Activated T-cell treated with anti-CD3 and anti-CD28 coated beads for 4 hours (primary cell): ENCODE results near the gene TMEM236.
"Not testable (repeated sequence)": the region's sequence is repeated elsewhere in the genome, so short reads cannot be mapped to it uniquely, and the experiment has no call there.

ENCODE experiments used
- DNase-seq: peaks from one replicate; pipeline ENCODE4 v3.0.0-alpha.2; 2020

The TMEM236 gene, protein sequence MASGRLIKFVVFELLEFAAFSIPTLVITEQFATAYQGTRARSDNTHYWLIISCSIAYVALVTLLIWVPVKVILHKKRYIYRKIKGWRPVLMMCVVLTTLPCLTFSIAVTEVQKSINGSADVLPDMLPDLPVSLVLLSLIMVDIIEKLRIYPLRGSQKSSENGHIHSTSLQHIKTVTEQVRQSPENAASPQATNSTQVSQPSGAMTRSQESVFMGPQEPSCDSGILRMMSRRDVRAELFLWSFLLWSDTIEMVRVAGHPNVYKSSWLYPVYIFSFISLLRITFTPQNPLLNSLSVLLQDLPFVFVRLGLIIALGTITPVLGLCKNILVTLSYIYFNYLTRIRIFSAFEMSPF

DNA sequence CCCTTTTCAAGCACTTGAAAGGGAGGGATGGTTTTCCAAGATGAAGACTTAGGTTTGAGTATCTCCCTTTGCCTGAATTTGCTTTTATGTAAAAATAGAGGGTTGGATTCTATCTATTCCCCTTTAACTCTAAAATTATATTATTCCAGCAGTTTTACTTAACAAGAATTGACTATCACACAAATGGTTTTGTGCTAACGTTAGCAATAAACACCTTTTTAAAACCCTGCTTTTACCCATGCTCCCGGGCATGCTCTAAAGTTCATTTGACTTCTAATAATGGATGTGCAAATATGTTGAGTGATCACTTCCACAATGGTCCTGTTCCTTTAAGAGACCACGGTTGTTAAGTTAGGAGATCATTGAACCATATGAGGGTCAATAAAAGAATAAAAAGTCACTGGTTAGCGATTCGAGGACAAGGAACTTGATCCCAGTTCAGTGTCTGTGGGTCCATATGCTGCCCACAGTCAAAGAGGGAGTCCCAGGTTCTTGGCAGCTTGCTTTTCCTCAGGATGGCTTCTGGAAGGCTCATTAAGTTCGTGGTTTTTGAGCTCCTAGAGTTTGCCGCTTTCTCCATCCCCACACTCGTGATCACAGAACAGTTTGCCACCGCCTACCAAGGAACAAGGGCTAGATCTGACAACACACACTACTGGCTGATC lies at the start of gene TMEM236:
Gene TMEM236, plus strand, starts transcription at position 421 of the 665 bp plus-strand sequence. Its CDS starts 95 bp downstream, at position 516.
- DNase-seq, result no peak

DNA sequence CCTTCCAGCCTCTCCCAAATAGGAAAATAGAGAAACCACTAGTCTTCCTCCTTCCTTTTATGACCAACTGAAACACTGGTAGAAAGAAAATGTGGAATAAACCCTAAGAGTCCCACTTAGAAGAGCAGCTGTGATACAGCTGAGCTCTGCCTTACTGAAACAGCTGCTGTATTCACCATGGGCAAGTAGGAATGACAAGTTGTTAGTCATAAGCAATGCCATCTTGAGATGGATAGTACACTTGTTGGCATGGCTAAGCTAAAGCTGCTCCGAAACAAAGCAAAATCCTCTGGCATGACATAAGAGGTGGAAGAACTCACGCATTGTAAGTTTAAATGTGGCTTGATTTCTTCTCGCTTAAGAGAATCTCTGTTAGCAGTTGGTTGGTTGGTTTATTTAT lies 48.3 kb upstream of the TMEM236 start:
- DNase-seq, result no peak

DNA sequence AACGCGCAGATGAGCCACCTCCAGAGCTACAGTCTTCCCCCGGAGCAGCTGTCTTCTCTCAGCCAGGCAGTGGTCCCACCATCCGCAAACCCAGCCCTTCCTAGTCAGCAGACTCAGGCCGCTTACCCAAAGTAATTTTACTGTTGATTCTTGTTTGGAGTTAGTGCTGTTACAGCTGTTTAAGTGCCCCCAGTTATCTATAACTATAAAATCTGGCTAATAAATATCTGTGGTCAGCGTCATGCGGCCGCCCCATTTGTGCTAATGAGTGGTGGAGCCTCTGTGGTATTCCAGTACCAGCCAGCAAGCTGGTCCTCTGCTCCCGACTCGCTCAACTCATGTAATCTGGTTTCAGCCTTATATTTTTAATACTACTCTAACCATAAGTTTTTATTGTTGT lies 43.2 kb upstream of the TMEM236 start:
- DNase-seq, result no peak

DNA sequence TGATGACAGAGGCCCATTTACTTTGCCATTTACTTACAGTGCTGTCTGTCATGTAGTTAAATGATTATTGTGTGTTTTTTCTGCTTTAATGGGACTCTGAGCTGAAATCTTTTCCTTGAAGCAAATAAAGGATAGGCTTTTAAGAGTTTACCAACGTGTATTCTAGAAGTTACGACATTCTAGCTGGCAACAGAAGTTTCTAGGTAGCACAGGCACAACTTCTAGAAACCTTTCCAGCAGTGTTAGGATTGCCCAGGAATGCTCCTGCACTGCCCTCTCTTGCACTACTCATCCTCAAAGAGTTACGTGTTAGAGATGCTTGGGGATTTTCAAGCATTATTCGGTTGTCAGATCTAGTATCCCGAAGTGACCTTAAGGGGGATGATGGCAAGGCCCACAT lies 42.5 kb upstream of the TMEM236 start:
- no peak for DNase-seq

DNA sequence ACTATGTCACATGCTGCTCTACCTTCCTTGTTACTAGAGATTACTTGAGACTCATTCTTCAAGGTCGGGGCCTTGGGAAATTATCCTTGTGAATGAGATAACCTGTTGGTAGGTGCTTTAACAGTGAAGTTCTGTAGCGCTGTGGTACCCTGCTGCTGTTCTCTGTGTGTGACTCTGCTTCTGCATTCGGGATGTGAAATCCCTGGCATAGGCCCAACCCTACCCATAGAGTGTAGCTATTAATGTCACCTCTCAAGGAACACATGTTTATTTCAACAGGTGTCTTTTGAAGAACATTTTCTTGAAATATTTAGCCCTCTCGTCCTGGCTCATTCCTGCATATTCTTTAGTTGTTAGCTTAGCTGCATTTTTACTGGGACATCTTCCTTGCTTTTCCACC lies 41.8 kb upstream of the TMEM236 start:
- no peak for DNase-seq

DNA sequence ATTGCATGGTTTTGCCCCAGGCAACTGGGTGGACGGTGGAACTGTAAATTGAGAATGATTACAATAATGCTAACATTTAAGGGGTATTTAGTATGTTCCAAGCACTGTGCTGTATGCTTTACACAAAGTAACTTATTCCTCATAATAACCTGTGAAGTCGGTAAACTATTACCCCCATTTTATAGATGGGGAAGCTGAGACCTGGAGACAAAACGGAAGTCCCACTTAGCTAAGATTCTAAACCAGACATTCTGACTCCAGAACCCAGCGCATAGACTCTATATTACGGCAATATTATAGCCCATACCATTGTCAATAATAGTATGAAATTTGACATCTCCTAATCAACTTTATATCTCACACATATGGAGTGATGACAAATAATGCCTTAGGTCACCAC lies 39.9 kb upstream of the TMEM236 start:
- no peak for DNase-seq

DNA sequence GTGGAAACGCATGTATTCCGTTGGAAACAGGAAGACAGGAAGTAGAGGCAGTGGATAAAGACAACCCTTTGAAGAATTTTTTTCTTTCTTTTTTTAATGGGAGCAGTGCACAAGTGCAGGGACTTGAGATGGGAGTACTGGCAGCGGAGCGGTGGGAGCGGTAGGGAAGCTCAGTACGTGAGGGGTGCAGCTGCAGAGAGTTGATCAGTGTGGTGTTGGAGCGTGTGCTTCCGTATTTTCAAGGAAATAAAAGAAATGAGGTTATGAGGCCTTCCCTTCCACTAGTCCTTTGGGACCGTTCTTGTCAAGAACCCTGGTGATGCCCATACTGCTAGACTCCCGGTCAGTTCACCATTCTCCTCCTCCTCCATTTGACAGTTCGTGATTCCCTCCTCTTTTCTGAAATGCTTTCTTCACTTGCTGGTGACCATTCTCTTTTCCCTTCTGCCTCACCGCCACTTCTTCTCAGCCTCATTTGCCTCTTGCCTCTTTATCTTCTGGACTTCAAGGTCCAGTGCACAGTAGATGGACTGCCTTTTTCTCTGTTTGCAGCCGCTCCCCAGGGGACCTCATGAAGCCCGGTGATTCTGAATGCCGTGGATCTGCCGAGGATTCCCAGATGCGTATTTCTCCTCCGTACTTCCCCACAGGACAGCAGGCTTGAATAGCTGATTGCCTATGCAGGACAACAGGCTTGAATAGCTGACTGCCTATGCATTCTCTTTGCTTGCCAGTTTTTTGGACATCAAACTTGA lies 39.1 kb upstream of the TMEM236 start:
- DNase-seq, result no peak

DNA sequence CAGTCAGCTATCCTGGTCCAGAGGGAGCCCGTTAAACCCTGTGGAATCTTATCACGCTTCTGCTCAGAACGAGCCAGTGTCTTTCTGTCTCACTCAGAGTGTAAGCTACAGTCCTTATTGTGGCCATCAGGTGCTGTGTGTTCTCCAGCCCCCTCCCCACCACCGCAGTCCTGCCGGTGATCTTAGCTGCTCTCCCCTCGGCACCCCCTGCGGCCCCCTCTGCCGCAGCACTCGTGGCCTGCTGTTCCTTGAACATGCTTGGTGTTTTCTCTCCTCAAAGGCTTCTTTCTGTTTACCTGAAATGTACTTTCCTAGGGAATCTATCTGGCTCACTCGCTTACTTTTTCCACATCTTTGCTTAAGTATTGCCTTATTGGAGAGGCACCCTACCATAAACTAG lies 38.2 kb upstream of the TMEM236 start:
- DNase-seq, result no peak

DNA sequence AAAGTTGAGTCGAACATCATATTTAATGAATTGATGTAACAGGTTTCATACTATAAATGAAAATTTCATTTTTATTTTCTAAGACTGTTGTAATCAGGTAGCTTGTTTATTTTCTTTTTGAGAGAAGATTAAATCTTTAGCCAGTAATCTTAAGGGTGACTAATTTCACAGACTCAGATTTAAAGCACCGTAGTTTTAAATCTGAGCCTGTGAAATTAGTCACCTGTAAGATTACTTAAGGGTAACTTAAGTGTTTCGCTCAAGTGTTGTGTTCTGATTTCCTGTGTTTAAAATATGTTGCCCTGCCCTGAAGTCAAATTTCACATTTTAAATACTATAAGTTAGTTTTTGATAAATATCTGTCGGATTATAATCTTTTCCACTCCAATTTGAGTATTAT lies 35.8 kb upstream of the TMEM236 start:
- DNase-seq, result no peak

DNA sequence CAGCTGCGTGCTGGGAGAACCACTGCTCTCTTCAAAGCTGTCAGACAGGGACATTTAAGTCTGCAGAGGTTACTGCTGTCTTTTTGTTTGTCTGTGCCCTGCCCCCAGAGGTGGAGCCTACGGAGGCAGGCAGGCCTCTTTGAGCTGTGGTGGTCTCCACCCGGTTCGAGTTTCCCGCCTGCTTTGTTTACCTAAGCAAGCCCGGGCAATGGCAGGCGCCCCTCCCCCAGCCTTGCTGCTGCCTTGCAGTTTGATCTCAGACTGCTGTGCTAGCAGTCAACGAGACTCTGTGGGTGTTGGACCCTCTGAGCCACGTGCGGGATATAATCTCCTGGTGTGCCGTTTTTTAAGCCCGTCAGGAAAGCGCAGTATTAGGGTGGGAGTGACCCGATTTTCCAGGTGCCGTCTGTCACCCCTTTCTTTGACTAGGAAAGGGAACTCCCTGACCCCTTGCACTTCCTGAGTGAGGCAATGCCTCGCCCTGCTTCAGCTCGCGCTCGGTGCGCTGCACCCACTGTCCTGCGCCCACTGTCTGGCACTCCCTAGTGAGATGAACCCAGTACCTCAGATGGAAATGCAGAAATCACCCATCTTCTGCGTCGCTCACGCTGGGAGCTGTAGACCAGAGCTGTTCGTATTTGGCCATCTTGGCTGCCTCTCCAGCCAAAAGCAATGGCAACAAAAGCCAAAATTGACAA lies 29.5 kb upstream of the TMEM236 start:
- DNase-seq, result not testable (repeated sequence)

DNA sequence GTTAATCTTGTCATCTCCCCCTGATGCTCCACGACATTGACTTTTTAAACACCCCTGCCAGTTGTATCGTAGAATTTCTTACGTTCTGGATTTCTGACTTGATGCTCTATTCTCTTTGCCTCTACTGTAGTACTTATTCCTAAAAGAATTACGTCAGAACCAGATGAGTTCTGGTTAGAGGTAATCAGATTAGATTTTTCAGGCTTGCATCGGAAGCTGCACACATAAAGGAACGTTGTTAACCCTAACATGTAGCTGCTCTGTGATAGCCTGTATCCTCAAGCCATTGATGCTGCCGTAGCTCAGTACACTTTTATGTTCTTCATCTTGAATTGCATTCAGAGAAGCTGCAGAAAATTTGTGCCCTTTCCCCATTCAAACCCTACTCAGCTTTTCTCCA lies 26.3 kb upstream of the TMEM236 start:
- DNase-seq, result no peak

DNA sequence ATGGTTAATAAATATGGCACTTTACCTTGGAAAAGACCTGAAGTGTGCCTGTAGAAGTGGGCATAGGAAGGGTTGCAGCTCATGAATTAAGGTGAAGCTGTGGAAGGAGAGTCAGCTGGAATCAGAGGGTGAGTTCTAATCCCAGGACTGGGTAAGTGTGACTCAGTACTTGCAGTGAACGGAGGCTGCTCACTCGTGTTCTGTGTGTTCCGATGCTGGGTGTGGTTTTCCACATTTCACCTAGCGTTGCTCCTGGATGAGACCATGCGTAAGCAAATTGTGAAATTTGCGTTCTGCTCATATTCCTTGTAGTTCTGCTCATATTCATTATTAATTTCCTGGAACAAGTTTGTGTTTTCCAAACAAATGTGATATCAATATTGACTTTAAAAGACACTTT lies 22.4 kb upstream of the TMEM236 start:
- DNase-seq, result no peak

DNA sequence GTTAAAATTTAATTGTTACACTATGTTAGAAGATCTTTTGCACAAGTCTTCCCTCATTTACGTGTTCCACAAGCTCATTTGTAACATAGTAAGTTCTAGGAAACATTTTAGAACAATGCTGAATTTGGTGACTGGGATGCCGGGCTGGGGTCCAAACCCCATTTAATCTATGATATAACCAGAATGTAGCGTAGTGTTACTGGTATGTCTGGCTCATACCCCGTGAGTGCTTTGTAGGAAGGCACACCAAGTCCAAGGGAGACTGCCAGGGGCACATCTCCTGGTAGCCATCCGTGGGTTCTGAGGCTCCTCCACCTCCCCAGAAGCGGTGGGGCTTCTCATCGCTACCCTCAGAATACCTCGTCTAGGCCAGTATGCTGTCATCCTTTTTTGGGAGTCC lies 21.3 kb upstream of the TMEM236 start:
- no peak for DNase-seq

DNA sequence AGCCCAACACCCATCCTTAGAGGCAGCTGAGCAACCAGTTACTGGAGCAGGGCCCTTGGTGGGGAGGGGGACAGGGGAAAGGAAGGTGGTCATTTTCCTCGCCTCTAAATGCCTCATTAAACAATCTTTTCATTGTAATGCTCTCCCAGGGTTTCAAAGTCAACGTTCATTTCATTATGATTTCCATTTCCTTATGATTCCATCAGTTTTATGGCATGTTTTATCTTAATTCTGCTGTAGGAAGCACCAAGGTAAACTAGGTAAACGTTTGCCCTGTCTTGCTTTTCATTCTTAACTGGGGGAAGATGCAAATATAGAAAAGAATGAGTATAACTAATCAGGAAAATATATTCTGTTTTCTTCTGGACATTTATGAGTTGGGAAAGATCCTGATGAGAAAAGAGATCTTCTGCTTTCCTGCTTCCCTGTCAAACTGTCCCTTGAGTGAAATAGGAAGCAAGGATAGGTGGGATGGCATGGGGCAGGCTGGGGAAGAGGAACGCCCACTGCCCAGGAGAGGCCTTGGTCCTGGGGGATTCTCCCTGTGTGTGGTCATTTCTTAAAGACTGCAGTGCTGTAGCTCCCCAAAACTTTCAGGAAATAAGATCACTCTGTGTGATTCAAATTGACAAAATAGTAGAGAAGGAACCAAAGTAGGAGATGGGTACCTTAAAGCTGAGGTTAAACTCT lies 20.5 kb upstream of the TMEM236 start:
- no peak for DNase-seq

DNA sequence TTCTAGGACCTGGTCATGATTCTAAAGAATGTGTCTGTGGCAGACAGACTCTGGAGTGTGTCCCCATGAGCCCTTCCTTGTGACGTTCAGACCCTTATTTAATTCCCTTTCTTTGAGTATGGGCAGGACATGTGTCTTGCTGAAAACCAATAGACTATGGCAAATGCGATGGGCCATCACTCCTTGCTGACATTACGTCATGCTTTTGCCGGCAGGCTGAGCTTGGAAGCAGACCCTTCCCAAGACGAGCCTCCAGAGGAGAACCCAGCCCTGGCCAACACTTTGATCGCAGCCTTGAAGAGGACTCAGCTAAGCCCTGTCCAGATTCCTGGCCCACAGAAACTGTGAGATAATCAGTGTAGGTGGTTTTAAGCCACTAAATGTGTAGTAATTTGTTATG lies 18.4 kb upstream of the TMEM236 start:
- DNase-seq, result no peak

DNA sequence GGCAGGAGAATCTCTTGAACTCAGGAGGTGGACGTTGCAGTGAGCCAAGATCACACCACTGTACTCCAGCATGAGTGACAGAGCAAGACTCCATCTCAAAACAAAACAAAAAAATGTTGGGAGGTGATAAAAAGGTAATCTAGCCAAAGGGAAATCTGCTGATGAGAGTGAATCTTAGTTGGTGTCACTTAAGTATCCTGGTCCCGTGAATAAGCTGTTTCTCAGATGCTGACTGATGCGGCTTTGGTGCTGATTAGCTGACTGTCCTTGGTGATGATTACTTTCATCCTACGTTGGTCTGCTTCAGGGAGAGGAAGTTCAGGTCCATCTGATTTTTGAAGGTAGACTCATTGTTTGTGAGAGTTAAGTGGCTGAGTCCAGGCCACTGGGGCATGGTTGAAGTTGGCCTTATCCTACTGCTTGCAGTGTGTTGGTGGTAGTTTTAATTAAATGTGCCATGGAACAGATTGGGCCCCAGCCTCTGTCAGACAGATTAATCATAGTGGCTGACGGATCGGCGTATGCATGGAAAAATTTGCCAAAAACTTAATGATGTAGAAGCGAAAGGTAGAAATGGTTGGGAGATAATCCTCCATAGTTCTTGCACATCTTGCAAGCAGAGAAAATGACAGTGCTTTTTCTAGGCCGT lies 17.4 kb upstream of the TMEM236 start:
- no peak for DNase-seq

DNA sequence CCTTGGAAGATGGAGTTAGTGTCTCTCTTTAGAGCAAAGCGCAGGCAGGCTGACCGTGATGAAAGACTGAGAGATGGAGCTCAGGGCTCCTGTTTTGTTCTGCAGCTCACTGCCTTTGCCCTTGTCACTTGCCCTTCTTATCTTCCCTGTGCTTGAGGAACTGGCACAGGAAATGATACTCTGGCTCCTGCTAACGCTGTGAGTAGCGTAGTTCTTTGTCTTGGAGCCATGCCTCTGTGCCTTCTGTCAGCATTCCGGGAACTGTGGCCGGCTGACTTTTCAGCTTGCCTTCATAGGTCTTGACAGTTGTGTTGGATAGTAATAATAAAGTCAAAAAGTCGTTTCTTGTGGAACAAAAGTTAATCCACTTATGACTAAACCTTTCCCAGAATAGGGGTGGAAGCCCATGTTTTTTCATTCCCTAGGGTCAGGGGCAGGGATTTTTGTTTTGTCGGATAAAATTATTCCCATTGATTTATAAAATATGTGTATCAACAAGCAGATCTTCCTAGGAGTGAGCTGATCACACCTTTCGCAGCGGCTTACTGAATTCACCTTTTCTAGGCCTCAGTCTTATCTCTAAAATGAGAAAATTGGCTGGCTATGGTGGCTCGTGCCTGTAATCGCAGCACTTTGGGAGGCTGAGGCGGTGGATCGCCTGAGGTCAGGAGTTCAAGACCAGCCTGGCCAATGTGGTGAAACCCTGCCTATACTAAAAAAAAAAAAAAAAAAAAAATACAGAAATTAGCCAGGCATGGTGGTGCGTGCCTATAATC lies 16.6 kb upstream of the TMEM236 start:
- DNase-seq, result no peak

DNA sequence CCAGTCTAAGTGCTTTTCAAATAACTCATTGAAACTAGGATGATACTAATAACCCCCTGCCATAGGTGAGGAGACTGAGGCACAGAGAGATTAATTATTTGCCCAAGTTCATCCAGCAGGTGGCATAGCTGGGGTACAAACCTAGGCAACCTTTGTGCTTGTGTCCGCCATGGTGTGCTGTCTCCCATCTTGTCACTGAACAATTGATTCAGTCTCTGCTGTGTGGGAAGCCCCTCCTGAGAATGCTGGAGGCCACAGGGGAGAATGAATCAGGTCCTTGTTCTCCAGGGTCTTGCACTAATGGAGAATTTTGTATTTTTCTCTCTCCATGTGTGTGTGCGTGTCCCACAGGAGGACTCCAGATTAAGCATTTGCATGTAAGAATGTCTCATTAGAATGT lies 15.8 kb upstream of the TMEM236 start:
- no peak for DNase-seq

DNA sequence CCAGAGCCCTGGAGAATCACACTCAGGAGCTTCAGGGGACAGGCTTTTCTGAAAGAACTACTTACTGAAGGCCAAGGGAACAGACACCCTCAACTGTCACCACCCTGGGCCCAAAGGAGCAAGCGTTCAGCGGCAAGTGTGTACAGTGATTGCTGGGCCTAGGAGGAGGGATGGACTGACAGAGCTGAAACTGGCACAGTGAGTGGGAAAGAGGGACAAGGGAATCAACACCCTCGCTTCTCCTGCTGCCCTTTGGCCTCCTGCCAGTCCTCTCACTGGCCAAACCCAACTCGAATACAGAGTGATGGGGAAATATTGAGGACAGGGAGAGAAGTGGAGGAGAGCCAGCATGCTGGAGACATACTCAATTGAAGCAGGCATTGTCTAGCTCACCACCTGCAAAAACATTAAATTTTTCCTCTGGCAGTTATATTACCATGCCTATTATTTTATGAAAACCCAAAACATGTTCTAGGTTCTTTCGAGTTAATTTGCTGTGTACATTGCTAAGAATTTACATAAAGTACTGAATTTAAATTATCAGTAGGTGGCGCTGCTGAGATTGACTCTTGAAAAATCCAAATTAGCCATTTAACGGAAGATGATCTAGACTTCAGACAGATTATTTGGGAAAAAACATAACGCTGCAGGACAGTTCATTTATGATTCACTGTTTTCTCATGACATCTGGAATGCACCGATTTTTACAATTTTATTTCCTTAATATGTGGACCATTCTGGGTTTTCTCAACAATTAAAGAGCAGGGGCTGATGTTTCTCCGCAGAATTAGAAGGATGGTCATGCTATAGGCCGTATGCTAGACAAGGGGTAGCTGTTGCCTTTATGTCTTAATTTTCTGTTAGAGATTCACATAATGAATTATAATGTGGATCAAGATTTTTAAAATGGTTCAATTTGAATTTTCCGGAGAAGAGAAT lies 14.7 kb upstream of the TMEM236 start:
- DNase-seq, result no peak

DNA sequence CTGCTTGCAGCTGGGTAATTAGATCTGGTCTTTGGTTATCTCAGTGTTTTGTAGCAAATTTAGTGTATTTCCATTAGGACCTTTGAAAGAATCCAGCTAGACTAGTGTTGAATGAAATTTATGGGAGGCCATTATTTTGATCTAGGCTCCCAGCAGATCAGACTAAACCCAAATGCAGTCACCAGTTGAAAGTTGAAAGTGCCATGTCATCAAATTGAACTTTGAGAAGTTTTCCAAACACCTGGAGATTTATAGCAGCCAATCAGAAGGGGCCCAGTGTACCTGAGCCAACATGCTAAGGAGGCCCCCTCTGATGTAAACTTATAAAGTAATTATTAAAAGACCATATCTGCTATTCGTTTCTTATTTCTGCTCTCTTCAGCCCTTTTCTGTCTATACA lies 11.3 kb upstream of the TMEM236 start:
- no peak for DNase-seq
